Ishikawa (cell line): Measurements from ENCODE around the gene TSPAN9.

Experiments used
- CREB1 ChIP-seq: IDR thresholded peaks from 2 replicates; pipeline ENCODE4 v1.6.1; 2012; ENCODE audit warnings: low read depth
- EP300 ChIP-seq: IDR thresholded peaks from 2 replicates; pipeline ENCODE4 v1.6.1; 2012; ENCODE audit warnings: borderline replicate concordance
- FOXM1 ChIP-seq: IDR thresholded peaks from 2 replicates; pipeline ENCODE4 v1.6.1; 2012; ENCODE audit warnings: low read depth, borderline replicate concordance
- MAX ChIP-seq: IDR thresholded peaks from 2 replicates; pipeline ENCODE4 v1.6.1; 2012
- RAD21 ChIP-seq: IDR thresholded peaks from 2 replicates; pipeline ENCODE4 v1.6.1; 2012; ENCODE audit warnings: low read depth
- REST ChIP-seq: IDR thresholded peaks from 2 replicates; pipeline ENCODE4 v1.6.1; 2012; ENCODE audit warnings: low read depth, mild to moderate bottlenecking
- USF1 ChIP-seq: IDR thresholded peaks from 2 replicates; pipeline ENCODE4 v1.6.1; 2012

GRCh38 chr12:3149515-3150307 is 72.5 kb downstream of the TSPAN9 start:
- no peak for TF ChIP-seq EP300
- TF ChIP-seq MAX, result no peak
- no peak for TF ChIP-seq FOXM1
- no peak for TF ChIP-seq RAD21
- no peak for TF ChIP-seq USF1
- no peak for TF ChIP-seq REST
- TF ChIP-seq CREB1, result no peak
